Measurements from ENCODE around the gene SLC12A8.

- TF ChIP-seq CTCF (IDR thresholded peaks at IDR 0.05) (no peak), EZH2 (IDR thresholded peaks at IDR 0.05) (no peak), EZH2phosphoT487 (IDR thresholded peaks at IDR 0.05) (no peak)
Measured at GRCh38 chr3:125238759-125239158, 26.2 kb upstream of the SLC12A8 start.
